Measurements from ENCODE around the gene DNAH10. TPM values are rescaled to one million over a fixed set of nuclear protein-coding genes. Genes with fewer than 3 reads are reported as not detected.

The DNAH10 gene
- total RNA-seq, 1 donor from 2014 or later = 0.04 TPM

- TF ChIP-seq, protein P1, sequence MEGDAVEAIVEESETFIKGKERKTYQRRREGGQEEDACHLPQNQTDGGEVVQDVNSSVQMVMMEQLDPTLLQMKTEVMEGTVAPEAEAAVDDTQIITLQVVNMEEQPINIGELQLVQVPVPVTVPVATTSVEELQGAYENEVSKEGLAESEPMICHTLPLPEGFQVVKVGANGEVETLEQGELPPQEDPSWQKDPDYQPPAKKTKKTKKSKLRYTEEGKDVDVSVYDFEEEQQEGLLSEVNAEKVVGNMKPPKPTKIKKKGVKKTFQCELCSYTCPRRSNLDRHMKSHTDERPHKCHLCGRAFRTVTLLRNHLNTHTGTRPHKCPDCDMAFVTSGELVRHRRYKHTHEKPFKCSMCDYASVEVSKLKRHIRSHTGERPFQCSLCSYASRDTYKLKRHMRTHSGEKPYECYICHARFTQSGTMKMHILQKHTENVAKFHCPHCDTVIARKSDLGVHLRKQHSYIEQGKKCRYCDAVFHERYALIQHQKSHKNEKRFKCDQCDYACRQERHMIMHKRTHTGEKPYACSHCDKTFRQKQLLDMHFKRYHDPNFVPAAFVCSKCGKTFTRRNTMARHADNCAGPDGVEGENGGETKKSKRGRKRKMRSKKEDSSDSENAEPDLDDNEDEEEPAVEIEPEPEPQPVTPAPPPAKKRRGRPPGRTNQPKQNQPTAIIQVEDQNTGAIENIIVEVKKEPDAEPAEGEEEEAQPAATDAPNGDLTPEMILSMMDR (IDR thresholded peaks at IDR 0.05; ENCODE audit: insufficient read depth, low read length, poor library complexity, severe bottlenecking) = no peak
These were observed 53.9 kb downstream of the DNAH10 start for GRCh38 chr12:123815968-123816367.

DNA sequence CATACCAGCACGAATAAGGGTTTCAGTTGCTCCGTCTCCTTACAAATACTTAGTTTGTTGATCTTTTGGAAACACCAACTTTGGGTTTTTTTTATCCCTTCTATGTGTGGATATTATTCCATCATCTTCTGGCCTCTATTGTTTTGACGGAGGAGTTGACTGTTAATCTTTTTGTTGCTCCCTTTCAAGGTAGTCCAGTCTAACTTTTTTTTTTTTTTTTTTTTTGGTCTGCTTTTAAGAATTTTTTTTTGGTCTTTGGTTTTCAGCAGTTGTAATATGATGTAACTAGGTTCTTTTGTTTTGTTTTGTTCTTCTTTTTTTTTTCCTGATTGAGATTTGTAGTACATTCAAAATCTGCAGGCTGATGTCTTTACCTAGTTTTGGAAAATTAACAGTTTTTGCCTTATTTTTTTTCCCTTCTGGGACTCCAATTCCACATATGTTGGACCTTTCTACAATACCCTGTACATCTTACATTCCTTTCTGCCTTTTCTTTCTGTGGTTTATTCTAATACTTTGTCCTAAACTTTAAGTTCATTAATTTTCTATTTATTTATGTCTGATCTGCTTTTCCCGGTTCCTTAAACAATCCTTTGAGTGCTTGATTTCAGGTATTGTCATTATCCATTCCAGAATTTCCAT, 54.9 kb downstream of the DNAH10 start:
- Histone ChIP-seq H3K4me3 (ENCODE audit: low read depth, low read length) (no peak overlapping the region), H3K27me3 (ENCODE audit: control insufficient read depth, insufficient read depth, low read length) (no peaks in the 10 kb centered on the region), H3K36me3 (ENCODE audit: control insufficient read depth, insufficient read depth, low read length) (no peaks in the 10 kb centered on the region)
- TF ChIP-seq, protein P1 (IDR thresholded peaks at IDR 0.05; ENCODE audit: insufficient read depth, low read length, poor library complexity, severe bottlenecking) = no peak
- no peak for DNase-seq (ENCODE audit: low read depth)

More at GRCh38 chr12:123815968-123816367, 53.9 kb downstream of the DNAH10 start:
- Histone ChIP-seq H3K27me3 (ENCODE audit: control insufficient read depth, insufficient read depth, low read length) (no peaks in the 10 kb centered on the region), H3K36me3 (ENCODE audit: control insufficient read depth, insufficient read depth, low read length) (no peaks in the 10 kb centered on the region), H3K4me3 (ENCODE audit: low read depth, low read length) (no peak overlapping the region)
- no peak for DNase-seq (ENCODE audit: low read depth)

- TF ChIP-seq, protein P1 (IDR thresholded peaks at IDR 0.05; ENCODE audit: insufficient read depth, low read length, poor library complexity, severe bottlenecking) = no peak
- no peak overlapping the region for H3K4me3 ChIP-seq (ENCODE audit: low read depth, low read length)
These were observed 60.7 kb downstream of the DNAH10 start for GRCh38 chr12:123822804-123823203.

DNA sequence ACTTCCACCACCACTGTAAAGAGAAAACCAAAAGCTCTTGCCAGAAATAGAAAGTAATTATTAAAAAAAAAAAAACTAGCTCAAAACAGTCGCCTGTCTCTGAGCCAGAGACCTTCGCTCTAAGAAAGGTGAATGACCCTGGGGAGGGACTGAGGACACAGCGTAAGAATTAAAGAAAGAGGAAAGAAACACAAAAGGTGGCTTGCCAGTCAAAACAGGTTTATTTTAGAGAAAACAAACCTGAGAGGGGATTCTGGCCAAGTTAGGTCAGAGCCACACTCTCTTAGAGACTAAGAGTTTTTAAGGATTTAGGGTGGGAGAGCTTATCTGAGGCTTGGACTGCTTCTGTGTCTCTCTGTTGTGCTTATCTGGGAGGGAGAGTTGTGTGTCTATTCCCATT, 66.0 kb downstream of the DNAH10 start:
- no peak for DNase-seq (ENCODE audit: low read depth)
- Histone ChIP-seq H3K4me3 (ENCODE audit: low read depth, low read length) (no peak overlapping the region), H3K27me3 (ENCODE audit: control insufficient read depth, insufficient read depth, low read length) (peaks cover 3% of the 10 kb centered on the region), H3K36me3 (ENCODE audit: control insufficient read depth, insufficient read depth, low read length) (no peaks in the 10 kb centered on the region)
- TF ChIP-seq, protein P1 (IDR thresholded peaks at IDR 0.05; ENCODE audit: insufficient read depth, low read length, poor library complexity, severe bottlenecking) = no peak

More at GRCh38 chr12:123822804-123823203, 60.7 kb downstream of the DNAH10 start:
- Histone ChIP-seq H3K36me3 (ENCODE audit: control insufficient read depth, insufficient read depth, low read length) (no peaks in the 10 kb centered on the region), H3K27me3 (ENCODE audit: control insufficient read depth, insufficient read depth, low read length) (peaks cover 3% of the 10 kb centered on the region)
- DNase-seq (ENCODE audit: low read depth) = no peak

DNA sequence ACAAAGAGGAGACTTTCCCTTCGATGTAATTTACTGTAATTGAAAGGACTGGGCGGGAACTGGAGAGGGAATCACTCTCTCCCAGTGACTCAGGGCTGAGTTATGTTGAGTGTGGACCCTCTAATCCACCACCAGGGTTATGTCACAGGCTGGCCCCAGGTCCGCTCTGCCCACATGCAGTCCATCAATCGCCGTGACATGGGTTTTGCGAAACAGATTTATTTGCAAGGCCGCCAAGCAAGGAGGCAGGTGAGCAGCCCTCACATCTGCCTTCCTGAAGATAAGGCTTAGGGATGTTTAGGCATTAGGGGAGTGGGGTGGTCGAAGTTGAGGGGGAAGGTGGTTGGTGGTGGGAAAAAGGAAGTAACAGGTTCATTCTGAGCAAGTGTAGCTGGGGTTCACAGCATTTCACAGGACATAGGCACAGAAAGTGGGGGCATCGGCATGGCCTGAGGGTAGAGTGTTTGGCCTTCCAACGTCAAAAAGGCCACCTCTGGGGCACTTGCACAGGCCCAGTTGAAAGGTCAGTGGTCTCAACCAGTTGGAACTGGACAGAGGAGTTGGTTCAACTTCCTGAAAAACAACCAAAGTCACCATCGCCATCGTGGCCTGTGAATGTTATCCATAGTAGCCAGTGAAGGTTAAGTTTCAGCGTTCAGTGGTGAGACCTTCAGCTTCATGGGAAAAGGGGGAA, 66.9 kb downstream of the DNAH10 start:
- no peaks in the 10 kb centered on the region for H3K36me3 ChIP-seq (ENCODE audit: control insufficient read depth, insufficient read depth, low read length)
- peaks cover 3% of the 10 kb centered on the region for H3K27me3 ChIP-seq (ENCODE audit: control insufficient read depth, insufficient read depth, low read length)
- DNase-seq (ENCODE audit: low read depth) = no peak
- no peak overlapping the region for H3K4me3 ChIP-seq (ENCODE audit: low read depth, low read length)
- TF ChIP-seq, protein P1 (IDR thresholded peaks at IDR 0.05; ENCODE audit: insufficient read depth, low read length, poor library complexity, severe bottlenecking) = no peak

All from kidney epithelial cell (primary cell).